ENCODE data around the gene SSC5D. TPM values are rescaled to one million over a fixed set of nuclear protein-coding genes. Genes with fewer than 3 reads are reported as not detected.
"Not testable (repeated sequence)": the region's sequence is repeated elsewhere in the genome, so short reads cannot be mapped to it uniquely, and the experiment has no call there.

Gene SSC5D
- total RNA-seq, 1 donor from 2014 or later = 13.5 TPM

GRCh38 chr19:55494172-55494761, 6.0 kb downstream of the SSC5D start:
- Histone ChIP-seq H3K27me3 (no peaks in the 10 kb centered on the region), H3K9me3 (no peaks in the 10 kb centered on the region), H3K4me1 (peaks cover 42% of the 10 kb centered on the region), H3K27ac (peak overlapping the region; percentile 96), H3K36me3 (no peaks in the 10 kb centered on the region), H3K4me3 (peak overlapping the region; percentile 48 to 54)
- intact Hi-C loops (cut with DNase I) = no loop called here
- TF ChIP-seq CTCF (IDR thresholded peaks at IDR 0.05) (no peak), POLR2AphosphoS5 (IDR thresholded peaks at IDR 0.05; ENCODE audit: insufficient read depth in 1 of 2, low read depth in 1 of 2) (peak in 1 of 2 donors; percentile 89), POLR2A (IDR thresholded peaks at IDR 0.05) (peak in 1 of 2 donors; percentile 29)
- DNase-seq (ENCODE audit: extremely low spot score in 2 of 2) = peak in 1 of 2 donors; percentile 91

- no peaks in the 10 kb centered on the region for H3K27me3 ChIP-seq
- TF ChIP-seq CTCF (IDR thresholded peaks at IDR 0.05) (no peak), POLR2AphosphoS5 (IDR thresholded peaks at IDR 0.05; ENCODE audit: insufficient read depth in 1 of 2, low read depth in 1 of 2) (no peak), POLR2A (IDR thresholded peaks at IDR 0.05) (no peak)
- no peak for DNase-seq (ENCODE audit: extremely low spot score in 2 of 2)
- H3K4me1 ChIP-seq = peaks cover 33% of the 10 kb centered on the region
- peak overlapping the region; percentile 96 for H3K27ac ChIP-seq
- intact Hi-C loops (cut with DNase I) = no loop called here
- peaks cover 0 to 9% of the 10 kb centered on the region in 2 donors for H3K36me3 ChIP-seq
- H3K4me3 ChIP-seq = no peak overlapping the region
- H3K9me3 ChIP-seq = no peaks in the 10 kb centered on the region
These were observed 7.6 kb downstream of the SSC5D start for GRCh38 chr19:55495646-55496349.

GRCh38 chr19:55496820-55497219, 8.6 kb downstream of the SSC5D start:
- H3K27ac ChIP-seq; H3K36me3 ChIP-seq; H3K27me3 ChIP-seq; DNase-seq (ENCODE audit: extremely low spot score in 2 of 2); H3K4me3 ChIP-seq; H3K9me3 ChIP-seq; intact Hi-C loops (cut with DNase I): not testable (repeated sequence)
- H3K4me1 ChIP-seq = peaks cover 25% of the 10 kb centered on the region

GRCh38 chr19:55497763-55498162, 9.5 kb downstream of the SSC5D start:
- H3K27ac ChIP-seq = no peak overlapping the region
- intact Hi-C loops (cut with DNase I) = no loop called here

GRCh38 chr19:55498246-55498840, 10.1 kb downstream of the SSC5D start:
- Histone ChIP-seq H3K27ac (no peak overlapping the region), H3K4me1 (peaks cover 12% of the 10 kb centered on the region), H3K4me3 (no peak overlapping the region), H3K9me3 (no peaks in the 10 kb centered on the region), H3K36me3 (peaks cover 0 to 9% of the 10 kb centered on the region in 2 donors), H3K27me3 (no peaks in the 10 kb centered on the region)
- intact Hi-C loops (cut with DNase I) = no loop called here
- no peak for DNase-seq (ENCODE audit: extremely low spot score in 2 of 2)
- no peak for TF ChIP-seq POLR2AphosphoS5 (IDR thresholded peaks at IDR 0.05; ENCODE audit: insufficient read depth in 1 of 2, low read depth in 1 of 2)
- no peak for TF ChIP-seq CTCF (IDR thresholded peaks at IDR 0.05)
- no peak for TF ChIP-seq POLR2A (IDR thresholded peaks at IDR 0.05)

More at GRCh38 chr19:55497763-55498162, 9.5 kb downstream of the SSC5D start:
- DNase-seq (ENCODE audit: extremely low spot score in 2 of 2) = no peak
- H3K9me3 ChIP-seq = no peaks in the 10 kb centered on the region
- peaks cover 0 to 9% of the 10 kb centered on the region in 2 donors for H3K36me3 ChIP-seq
- no peaks in the 10 kb centered on the region for H3K27me3 ChIP-seq
- H3K4me3 ChIP-seq = no peak overlapping the region
- peaks cover 15% of the 10 kb centered on the region for H3K4me1 ChIP-seq
- TF ChIP-seq POLR2A (IDR thresholded peaks at IDR 0.05) = no peak

Measured in vagina (tissue), 2 donors.